ENCODE data around the gene KIF26B. TPM values are rescaled to one million over a fixed set of nuclear protein-coding genes. Genes with fewer than 3 reads are reported as not detected.

Gene KIF26B
- total RNA-seq, 1 donor from 2014 or later: 69.7 TPM

DNA sequence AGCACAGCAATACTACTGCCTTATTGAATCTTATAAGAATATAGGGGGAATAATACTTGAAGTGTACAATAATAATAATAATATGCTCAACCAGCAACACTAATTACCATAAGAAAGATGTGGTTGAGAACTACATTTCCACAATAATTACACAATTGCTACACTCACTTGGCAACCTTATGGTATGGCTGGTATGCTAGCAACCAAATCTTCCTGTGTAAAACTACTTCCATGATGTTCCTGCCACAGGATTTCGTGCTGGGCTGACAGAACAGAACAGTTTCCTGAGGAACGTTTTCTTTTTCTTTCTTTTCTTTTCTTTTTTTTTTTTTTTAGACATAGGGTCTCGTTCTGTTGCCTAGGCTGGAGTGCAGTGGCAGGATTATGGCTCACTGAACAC lies 50.6 kb downstream of the KIF26B start:
- H3K4me3 Mint-ChIP-seq: no peak overlapping the region
- peaks cover 15% of the 10 kb centered on the region for H3K36me3 Mint-ChIP-seq
- no peak for DNase-seq (ENCODE audit: low spot score in 2 of 2, unreplicated experiment in 2 of 2)
- peaks cover 10% of the 10 kb centered on the region for H3K9me3 Mint-ChIP-seq
- TF ChIP-seq, protein P1, sequence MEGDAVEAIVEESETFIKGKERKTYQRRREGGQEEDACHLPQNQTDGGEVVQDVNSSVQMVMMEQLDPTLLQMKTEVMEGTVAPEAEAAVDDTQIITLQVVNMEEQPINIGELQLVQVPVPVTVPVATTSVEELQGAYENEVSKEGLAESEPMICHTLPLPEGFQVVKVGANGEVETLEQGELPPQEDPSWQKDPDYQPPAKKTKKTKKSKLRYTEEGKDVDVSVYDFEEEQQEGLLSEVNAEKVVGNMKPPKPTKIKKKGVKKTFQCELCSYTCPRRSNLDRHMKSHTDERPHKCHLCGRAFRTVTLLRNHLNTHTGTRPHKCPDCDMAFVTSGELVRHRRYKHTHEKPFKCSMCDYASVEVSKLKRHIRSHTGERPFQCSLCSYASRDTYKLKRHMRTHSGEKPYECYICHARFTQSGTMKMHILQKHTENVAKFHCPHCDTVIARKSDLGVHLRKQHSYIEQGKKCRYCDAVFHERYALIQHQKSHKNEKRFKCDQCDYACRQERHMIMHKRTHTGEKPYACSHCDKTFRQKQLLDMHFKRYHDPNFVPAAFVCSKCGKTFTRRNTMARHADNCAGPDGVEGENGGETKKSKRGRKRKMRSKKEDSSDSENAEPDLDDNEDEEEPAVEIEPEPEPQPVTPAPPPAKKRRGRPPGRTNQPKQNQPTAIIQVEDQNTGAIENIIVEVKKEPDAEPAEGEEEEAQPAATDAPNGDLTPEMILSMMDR (IDR thresholded peaks at IDR 0.05; ENCODE audit: unreplicated experiment): no peak
- no peaks in the 10 kb centered on the region for H3K27me3 Mint-ChIP-seq (ENCODE audit: low read depth)
- H3K27ac Mint-ChIP-seq: no peak overlapping the region
- peaks cover 14% of the 10 kb centered on the region for H3K4me1 Mint-ChIP-seq

DNA sequence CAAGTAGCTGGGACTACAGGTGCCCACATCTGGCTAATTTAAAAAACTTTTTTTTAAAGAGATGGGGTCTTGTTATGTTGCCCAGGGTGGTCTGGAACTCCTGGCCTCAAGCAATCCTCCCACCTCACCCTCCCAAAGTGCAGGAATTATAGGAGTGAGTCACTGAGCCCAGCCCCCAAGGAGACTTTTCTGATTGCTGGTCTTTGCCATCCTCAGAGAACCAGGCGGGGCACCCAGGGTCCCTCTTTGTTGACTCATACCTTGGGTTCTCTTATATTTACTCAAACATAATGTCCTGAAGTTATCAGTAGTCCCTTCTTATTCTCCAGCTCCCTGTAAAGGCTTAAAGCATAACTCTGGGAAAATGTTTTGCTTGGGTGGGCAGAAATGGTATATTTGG lies 51.1 kb downstream of the KIF26B start:
- Mint-ChIP-seq H3K9me3 (peaks cover 10% of the 10 kb centered on the region), H3K4me1 (peaks cover 13% of the 10 kb centered on the region), H3K36me3 (peaks cover 15% of the 10 kb centered on the region), H3K27ac (no peak overlapping the region), H3K4me3 (no peak overlapping the region), H3K27me3 (ENCODE audit: low read depth) (no peaks in the 10 kb centered on the region)
- TF ChIP-seq, protein P1 (IDR thresholded peaks at IDR 0.05; ENCODE audit: unreplicated experiment): no peak
- DNase-seq (ENCODE audit: low spot score in 2 of 2, unreplicated experiment in 2 of 2): no peak

DNA sequence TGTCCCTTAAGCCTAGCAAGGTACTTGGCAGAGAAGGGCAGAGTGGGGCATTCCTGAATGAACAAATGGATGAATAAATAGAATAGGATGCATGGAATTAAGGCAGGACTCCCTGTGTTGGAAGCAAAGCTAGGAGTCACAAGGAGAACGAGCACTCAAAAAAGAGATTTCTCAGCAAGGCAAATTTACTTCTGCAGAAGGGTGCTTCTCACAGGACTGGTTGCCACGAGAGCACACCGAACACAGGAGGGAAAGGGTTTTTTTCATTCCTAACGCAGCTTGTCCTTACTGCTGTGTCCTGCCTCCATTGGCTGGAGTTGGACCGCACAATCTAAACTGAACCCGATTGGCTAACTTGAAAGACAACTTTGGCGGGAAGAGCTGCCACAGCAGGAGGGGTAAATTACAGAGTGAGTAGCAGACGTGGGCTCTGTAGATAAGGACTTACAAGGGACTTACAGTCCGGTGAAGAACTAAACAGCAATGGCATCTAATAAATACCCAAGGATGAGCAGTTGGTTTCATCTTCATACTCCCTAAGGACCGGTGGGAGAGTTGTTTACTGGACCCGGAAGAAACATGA lies 52.4 kb downstream of the KIF26B start:
- peaks cover under 1% of the 10 kb centered on the region for H3K4me1 Mint-ChIP-seq
- no peak for DNase-seq (ENCODE audit: low spot score in 2 of 2, unreplicated experiment in 2 of 2)
- TF ChIP-seq, protein P1 (IDR thresholded peaks at IDR 0.05; ENCODE audit: unreplicated experiment): no peak
- peaks cover 10% of the 10 kb centered on the region for H3K9me3 Mint-ChIP-seq
- no peak overlapping the region for H3K4me3 Mint-ChIP-seq
- H3K27me3 Mint-ChIP-seq (ENCODE audit: low read depth): no peaks in the 10 kb centered on the region
- H3K27ac Mint-ChIP-seq: no peak overlapping the region
- peaks cover 15% of the 10 kb centered on the region for H3K36me3 Mint-ChIP-seq

DNA sequence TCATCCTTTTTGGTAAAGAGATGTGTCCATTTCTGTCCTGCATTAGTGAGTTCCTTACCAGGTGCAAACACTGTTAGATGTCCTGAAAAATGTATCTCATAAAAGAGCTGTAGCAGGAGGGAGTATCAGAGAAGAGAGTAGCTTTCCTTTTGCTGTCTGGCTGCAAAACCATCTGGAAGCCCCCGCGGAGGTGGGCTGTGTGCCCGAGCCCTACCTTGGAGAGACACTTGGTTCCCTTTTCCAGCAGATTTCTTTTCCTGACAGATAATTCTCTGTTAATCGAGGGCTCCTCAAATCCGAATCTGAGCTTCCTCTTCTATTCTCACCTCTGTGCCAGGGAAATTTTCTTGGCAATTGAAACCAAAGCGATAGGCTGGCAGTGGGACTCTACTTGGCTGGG lies 53.0 kb downstream of the KIF26B start:
- Mint-ChIP-seq H3K4me3 (no peak overlapping the region), H3K9me3 (peaks cover 10% of the 10 kb centered on the region), H3K4me1 (no peaks in the 10 kb centered on the region), H3K27ac (no peak overlapping the region), H3K36me3 (peaks cover 20% of the 10 kb centered on the region), H3K27me3 (ENCODE audit: low read depth) (no peaks in the 10 kb centered on the region)
- TF ChIP-seq, protein P1 (IDR thresholded peaks at IDR 0.05; ENCODE audit: unreplicated experiment): no peak
- no peak for DNase-seq (ENCODE audit: low spot score in 2 of 2, unreplicated experiment in 2 of 2)

DNA sequence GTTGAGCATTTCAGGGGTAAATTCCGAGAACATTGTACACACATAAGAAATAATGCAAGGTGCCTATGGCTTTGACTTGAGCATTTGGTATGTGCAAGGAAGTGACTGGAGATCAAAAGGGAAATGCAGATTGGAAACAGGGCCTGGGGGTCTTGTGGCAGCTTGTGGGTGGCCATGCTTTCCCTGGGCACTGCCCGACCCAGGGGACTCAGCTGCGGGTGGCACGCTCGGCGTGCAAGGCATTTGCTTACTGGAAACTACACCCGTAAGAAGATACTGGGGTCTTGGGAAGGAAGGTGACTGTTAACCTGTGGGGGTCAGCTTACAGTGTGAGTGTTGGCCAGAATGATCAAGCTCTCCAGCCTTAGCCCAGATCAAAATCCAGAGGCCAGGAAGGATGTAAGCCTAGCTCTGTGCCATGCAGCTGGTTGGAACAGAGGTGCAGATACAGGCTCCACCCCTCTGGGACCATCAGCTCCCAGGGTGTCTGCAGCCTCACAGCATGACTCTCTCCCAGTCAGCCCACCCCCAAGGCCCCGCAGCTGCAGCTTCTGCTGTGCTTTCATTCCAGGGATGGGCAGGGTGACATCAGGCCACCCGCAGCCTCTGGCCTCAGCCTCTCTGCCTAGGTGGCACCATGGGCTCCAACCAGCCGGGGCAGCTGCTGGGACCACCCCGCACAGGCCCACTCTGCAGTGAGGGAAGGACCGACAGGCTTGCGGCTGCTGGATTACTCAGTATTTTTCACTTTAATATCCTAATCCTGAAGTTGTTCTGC lies 55.1 kb downstream of the KIF26B start:
- Mint-ChIP-seq H3K4me1 (no peaks in the 10 kb centered on the region), H3K27ac (no peak overlapping the region)
- TF ChIP-seq, protein P1 (IDR thresholded peaks at IDR 0.05; ENCODE audit: unreplicated experiment): no peak

More for the DNA sequence above, 55.1 kb downstream of the KIF26B start:
- Mint-ChIP-seq H3K27me3 (ENCODE audit: low read depth) (no peaks in the 10 kb centered on the region), H3K4me3 (no peak overlapping the region), H3K36me3 (peaks cover 20% of the 10 kb centered on the region), H3K9me3 (peaks cover 10% of the 10 kb centered on the region)
- no peak for DNase-seq (ENCODE audit: low spot score in 2 of 2, unreplicated experiment in 2 of 2)

Data from mesothelial cell of epicardium (in vitro differentiated cells).